ENCODE results near the gene PTOV1.
A peak's percentile ranks its signal among the peaks of the same experiment; 100 is the strongest.

GRCh38 chr19:49862391-49863253, 11.7 kb downstream of the PTOV1 start:
- TF ChIP-seq CTCF (conservative IDR thresholded peaks at IDR 0.05; ENCODE audit: low read depth, low read length) (peak; percentile 24; the same call in 1 of the 2 replicates), SMC3 (IDR thresholded peaks at IDR 0.05; ENCODE audit: low read depth, low read length) (no peak), POLR2A (IDR thresholded peaks at IDR 0.05; ENCODE audit: low read depth, low read length) (no peak), CEBPB (IDR thresholded peaks at IDR 0.05; ENCODE audit: low read depth, low read length) (no peak)
- TF ChIP-seq, protein P1, sequence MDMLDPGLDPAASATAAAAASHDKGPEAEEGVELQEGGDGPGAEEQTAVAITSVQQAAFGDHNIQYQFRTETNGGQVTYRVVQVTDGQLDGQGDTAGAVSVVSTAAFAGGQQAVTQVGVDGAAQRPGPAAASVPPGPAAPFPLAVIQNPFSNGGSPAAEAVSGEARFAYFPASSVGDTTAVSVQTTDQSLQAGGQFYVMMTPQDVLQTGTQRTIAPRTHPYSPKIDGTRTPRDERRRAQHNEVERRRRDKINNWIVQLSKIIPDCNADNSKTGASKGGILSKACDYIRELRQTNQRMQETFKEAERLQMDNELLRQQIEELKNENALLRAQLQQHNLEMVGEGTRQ (IDR thresholded peaks at IDR 0.05; ENCODE audit: low read depth, low read length), result no peak
